DND-41 (cell line): ENCODE data around the gene GLS.

Experiments
- EZH2 ChIP-seq: IDR thresholded peaks from 3 replicates; pipeline ENCODE4 v1.6.1; 2012; ENCODE audit warnings: borderline replicate concordance, low read depth, mild to moderate bottlenecking, moderate library complexity, low read length, inconsistent platforms; ENCODE audit not compliant: severe bottlenecking
- TF ChIP-seq, protein P1 (sequence below): IDR thresholded peaks from 2 replicates; pipeline ENCODE4 v1.5.1; 2012; ENCODE audit warnings: borderline replicate concordance, low read length, moderate library complexity, mild to moderate bottlenecking; ENCODE audit not compliant: poor library complexity, severe bottlenecking; ENCODE audit errors: extremely low read depth

DNA sequence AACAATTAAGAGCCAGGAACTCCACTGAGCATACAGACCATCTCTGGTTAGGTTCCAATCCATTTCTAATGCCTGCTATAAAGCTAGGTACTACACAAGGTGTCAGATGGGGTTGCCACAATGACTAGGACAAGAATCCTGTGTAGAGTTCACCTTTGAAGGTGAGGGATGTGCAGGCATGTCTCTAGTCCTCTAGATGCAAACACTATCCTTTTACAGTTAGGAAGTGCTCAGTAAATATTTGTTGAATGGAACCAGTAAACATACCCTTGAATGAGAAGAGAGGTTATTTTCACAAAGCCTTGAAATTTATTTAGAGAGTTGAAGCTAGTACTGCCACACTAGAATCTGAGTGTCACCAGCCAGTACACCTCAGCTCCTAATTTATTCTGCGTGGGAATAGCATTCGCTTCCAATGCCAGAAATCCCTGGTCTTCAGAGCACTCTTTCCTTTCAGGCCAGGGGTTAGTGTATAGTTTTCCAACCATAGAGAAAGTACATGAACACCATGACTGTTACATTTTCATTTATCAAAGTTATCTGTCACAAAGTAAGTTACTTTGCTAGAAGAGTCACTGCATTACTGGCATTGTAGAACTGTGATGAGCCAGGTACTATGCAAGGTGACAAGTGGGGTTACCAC is 85.1 kb downstream of the GLS start:
- TF ChIP-seq, protein P1, sequence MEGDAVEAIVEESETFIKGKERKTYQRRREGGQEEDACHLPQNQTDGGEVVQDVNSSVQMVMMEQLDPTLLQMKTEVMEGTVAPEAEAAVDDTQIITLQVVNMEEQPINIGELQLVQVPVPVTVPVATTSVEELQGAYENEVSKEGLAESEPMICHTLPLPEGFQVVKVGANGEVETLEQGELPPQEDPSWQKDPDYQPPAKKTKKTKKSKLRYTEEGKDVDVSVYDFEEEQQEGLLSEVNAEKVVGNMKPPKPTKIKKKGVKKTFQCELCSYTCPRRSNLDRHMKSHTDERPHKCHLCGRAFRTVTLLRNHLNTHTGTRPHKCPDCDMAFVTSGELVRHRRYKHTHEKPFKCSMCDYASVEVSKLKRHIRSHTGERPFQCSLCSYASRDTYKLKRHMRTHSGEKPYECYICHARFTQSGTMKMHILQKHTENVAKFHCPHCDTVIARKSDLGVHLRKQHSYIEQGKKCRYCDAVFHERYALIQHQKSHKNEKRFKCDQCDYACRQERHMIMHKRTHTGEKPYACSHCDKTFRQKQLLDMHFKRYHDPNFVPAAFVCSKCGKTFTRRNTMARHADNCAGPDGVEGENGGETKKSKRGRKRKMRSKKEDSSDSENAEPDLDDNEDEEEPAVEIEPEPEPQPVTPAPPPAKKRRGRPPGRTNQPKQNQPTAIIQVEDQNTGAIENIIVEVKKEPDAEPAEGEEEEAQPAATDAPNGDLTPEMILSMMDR = no peak
- TF ChIP-seq EZH2 = no peak
